ENCODE data around the gene PHLDB3.

The PHLDB3 gene

DNA sequence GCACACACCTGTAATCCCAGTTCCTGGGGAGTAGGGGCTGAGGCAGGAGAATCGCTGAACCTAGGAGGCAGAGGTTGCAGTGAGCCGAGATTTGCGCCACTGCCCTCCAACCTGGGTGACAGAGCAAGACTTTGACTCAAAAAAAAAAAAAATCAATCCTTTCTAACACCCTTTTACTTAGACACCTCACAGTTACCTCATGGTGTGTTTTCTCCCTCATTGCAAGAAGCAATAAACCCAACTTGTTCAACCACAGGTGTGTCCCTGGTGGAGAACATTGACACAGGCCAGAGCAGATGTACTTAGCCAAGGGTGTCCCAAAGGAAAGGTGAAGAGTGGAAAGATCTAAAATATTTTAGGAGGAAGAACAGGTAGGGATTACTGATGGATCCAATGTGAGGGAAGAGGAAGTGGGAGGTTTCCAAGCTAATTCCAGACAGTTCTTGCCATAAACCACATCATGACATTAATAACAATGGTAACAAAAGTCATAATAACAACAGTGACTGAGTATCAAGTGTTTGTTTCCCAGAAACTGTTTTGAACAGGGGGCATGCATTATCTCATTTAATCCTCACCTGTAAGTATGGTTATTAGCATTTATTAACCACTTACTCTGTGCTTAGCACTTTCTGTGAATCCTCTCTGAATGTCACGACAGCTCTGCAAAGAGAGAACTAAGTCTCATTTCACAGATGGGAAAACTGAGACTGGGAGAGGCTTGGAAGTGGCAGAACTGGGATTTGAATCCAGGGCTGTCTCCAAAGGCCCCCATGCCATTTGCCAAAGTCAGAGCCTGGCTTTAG is 36.0 kb downstream of the PHLDB3 start:
- no peak for DNase-seq (ENCODE audit: low read depth)

DNA sequence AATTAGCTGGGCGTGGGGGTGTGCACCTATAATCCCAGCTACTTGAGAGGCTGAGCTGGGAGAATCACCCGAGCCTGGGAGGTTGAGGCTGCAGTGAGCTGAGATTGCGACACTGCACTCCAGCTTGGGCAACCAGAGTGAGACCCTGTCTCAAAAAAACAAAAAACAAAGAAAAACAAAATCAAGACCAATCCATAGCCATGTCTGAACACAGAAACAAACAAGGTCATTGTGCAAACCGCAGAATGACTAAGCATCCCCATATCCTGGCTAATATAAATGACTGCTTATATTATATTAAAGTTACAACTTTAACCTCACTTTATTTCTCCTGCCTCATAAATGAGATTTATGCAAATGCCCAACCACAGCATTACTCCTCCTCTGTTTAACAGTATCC is 36.8 kb downstream of the PHLDB3 start:
- DNase-seq (ENCODE audit: low read depth), result no peak

DNA sequence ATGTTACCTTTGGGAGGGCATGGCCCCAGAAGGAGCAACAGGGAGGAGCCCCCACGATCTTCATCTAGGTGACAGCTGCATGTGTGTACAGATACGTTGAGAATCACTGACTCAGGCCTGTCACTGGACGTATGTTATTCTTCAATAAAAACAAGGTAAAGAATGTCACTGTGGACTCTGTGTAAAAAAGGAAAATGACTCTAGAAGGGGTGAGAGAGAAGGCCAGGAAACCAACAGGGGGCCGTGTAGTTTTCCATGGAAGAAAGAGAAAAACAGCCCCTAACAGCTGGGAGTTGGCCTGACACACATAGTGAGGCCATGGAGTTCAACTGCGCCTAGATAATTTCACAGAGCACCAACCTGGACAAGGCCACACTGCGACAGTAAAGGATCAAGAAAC is 37.3 kb downstream of the PHLDB3 start:
- no peak for DNase-seq (ENCODE audit: low read depth)

DNA sequence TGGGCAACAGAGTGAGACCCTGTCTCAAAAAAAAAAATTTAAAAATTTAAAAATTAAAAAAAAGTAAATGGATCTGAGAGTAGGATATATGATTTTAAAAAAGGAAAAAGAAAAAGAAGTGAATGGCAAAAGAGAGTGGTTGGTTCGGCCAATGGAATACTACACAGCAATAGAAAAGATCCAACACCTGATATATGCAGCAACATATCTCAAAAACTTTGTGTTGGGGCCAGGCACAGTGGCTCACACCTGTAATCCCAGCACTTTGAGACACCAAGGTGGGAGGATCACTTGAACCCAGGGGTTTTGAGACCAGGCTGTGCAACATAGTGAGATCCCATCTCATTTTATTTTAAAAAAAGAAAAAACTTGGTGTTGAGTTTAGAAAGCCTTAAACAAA is 37.8 kb downstream of the PHLDB3 start:
- no peak for DNase-seq (ENCODE audit: low read depth)

DNA sequence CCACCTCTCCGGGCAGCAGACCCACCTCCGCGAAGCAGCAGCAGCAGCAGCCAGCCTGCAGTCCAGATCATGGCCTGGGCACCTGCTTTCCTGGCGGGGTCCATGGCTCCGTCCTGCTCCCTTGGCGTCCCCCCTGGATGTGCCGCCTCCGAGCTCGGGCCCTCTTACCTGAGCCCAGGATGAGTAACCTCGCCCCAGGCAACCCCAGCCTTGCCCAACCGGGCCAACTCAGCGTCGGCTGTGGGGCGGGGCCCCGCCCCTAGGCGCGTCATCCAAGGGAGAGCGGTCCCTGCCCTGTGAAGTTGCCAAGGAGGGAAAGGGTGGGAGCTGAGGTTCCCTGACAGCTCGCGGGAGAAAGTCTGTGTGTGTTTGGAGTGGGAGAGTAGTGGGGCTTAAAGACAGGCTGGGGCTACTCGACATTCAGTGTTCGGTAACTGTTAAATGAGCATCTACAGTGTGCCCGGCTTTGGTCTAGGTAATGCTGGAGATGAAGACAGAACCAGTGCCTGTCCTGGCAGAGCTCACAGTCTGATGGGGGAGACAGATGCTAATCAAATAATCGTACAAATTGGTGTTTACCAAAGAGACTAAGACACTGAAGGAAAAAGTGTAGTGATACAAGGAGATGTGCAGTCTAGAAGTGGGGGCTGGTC is 39.0 kb downstream of the PHLDB3 start, which contains the start of gene LYPD3:
Gene LYPD3 (minus strand): TSS at position 141 of the 653 bp plus-strand sequence. CDS start 37 bp downstream, at position 104.
- no peak for DNase-seq (ENCODE audit: low read depth)

DNA sequence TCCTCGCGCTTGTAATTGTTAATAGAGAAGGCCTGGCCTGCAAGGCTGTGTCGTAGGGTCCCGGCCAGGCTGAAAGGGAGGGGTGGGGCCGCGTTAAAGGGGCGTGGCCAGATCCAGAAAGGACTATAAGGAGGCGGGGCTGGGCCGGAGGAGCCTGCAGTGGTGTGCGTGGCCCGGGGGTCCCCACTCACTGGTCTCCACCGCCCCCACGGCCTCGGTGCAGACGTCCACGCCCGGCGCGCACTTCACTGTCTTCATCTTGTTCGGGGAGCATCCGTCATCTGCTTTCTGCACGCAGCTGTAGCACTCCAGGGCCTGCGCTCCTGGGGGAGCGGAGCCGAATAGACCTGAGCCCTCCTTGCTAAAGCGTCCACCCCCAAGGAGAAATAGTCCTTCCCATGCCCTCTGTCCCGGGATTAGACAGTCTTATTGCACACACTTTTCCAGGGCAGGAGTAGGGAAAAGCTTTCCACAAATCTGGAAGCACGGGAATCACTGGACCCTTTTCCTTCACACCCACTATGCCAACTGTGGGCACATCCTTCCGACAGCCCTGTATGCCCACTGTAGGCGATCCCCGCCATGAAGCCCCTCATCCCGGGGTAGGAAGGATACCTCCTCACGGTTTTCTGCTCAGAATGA is 40.3 kb downstream of the PHLDB3 start:
- no peak for DNase-seq (ENCODE audit: low read depth)

DNA sequence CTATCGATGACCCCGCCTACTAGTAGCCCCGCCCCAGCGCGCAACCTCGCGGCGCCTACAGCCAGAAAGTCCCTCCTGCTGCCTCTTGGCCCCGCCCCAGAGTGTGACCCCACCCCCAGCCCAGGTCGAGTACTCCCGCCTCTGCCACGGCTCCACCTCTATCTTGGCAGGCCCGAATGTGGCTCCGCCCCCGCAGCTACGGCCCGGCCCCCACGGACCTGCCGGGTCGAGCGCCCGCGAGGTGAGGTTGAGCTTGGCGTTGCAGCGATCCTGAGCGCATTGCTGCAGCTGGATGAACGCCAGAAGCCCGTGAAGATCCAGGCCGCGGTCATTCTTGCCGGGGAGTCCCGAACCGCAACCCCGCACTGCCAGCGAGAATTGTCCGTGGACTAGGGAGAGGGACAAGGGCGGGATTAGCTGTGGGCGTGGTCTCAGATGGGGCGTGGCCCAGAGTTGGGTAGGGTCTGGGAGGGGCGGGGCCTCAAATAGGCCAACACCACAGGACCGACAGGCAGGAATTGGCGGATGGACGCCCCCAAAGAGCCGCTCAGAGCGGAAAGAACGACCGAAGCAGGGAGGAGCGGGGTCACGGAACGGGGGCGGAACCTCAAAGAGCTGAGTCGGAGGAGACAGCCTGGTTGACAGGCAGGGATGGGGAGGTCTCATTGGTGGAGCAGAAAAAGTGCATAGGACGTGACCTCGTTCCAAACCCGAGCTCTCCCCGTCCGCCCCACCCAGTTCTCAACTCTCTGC is 41.0 kb downstream of the PHLDB3 start:
- peak; percentile 99 for DNase-seq (ENCODE audit: low read depth)

DNA sequence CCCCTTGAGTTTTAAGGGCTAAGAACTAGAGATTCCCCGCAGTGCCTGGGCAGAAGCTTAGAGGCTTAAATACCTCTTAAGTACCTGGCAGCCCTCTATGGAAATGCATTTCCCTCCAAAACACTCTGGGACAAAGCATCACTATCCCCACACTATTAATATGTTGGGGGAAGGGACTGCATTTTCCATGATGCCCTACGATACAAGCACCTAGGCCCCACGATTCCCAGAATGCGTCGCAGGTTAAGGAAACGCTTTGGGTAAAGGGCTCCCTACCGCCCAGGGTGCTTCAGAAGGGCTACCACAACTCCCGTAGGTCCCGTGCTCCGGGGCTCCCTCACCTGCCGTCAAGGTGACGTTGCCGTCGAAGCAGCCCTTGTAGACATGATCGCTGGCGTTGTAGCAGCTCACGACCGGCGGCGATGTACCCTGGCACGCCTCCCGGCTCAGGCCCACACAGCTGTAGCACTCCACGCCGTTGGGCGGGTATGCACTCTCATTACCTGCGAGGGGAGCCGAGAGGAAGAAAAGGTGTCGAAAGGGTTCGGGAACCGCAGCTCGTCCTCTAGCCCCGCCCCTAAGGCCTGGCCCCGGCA is 41.7 kb downstream of the PHLDB3 start:
- DNase-seq (ENCODE audit: low read depth), result no peak

DNA sequence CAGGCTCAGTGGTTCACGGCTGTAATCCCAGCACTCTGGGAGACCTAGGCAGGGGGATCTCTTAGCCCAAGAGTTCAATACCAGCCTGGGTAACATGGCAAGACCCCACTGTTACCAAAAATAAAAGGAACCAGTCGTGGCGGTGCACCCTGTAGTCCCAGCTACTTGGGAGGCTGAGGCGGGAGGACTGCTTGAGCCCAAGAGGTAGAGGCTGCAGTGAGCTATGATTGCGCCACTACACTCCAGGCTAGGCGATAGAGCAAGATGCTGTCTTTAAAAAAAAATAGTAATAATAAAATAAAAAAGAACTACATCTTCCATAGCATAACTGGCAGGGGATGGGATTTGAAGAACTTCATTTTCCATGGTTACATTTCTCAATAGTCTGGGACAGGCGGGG is 42.2 kb downstream of the PHLDB3 start:
- DNase-seq (ENCODE audit: low read depth), result no peak

DNA sequence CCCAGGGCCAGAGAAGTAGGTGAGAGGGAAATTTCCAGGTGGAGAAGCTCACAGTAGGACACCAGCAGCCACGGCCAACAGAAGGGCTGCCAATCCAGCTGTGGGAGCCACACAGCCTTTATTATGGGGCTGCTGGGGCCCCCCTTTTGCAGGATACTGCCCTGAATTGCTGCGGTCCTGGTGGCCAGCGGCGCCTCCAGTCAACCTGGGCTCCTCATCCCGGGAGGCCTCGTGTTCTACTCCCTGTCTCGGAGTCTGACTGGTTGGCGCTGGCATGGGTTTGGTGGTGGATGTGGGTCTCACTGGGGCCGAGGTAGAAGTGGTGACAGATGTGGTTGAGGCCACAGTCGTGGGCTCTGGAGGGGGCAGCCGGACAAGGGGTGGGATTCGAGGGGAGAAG is 43.2 kb downstream of the PHLDB3 start:
- no peak for DNase-seq (ENCODE audit: low read depth)

DNA sequence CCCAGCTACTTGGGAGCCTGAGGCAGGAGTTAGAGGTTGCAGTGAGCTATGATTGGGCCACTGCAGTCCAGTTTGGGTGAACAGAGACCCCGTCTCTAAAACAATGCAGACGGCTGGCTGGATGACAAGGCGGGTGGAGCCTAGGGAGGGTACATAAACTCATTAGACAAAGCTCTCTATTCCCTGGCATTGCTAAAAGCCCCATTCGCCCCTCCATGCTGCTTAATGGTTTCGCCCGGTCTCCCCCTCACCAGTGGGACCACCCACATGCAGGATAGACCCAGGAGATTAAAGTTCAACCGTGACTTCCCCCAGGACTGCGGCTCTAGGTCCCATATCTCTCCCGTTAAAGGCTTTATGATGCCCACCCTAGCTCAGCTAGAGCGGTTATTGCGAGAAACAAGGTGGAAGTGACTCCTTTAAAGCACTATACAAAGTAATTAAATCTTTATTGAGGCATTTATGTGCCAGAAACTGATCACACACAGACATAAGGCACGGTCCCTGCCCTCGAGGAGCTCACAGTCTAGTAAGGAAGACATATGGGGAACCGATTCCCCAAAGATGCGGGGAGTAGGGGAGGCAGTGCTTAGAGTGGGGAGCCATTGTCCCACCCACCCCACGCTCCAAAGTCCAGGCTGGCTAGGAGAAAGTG is 44.1 kb downstream of the PHLDB3 start:
- no peak for DNase-seq (ENCODE audit: low read depth)

DNA sequence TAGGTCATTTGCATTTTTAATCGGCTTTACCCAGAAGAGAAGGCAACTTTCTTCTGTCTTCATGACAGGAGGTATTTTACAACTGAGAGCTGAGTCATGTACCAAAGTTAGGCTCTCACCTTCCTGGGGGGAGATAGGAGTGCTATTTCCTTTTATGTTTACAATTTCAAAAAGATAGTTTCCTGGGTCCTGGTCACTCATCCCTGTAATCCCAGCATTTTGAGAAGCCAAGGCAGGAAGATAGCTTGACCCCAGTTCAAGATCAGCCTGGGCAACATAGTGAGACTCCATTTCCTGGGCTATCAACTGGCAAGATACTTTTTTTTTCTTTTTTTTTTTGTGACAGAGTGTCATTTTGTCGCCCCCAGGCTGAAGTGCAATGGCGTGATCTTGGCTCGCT is 46.7 kb downstream of the PHLDB3 start:
- DNase-seq (ENCODE audit: low read depth), result no peak

DNA sequence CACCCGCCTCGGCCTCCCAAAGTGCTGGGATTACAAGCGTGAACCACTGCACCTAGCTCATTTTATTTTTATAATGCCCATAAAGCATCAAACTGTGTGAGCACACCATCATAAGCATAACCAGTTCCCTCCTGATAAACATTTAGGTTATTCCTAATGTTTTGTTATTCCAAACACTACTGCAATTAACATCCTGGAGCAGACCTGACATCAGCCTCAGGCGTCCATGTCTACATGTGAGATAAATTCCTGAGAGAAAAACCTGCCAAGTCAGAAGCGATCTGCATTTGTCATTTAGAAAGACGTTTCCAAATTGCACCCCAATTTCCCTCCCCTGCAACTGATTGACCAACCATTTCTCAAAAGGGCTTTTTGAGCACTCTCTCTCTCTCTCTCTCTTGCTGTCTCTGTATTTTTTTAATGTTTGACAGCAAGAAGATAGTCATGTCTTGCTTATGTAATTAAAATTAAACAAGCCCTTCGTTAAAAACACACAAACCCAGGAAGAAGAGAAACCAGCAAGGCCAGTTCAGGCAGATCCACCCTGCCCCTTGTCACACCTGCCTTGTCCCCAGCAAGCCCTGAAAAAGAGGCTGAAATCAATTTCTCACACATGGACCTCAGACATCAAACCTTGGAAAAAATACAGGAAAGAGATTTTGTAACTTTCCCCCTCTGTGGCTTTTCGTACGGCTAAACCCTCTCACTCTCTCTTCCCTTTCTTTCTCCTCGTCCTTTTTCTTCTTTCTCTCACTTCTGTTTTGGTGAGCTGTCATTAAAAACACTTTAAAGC is 49.0 kb downstream of the PHLDB3 start:
- DNase-seq (ENCODE audit: low read depth), result no peak

DNA sequence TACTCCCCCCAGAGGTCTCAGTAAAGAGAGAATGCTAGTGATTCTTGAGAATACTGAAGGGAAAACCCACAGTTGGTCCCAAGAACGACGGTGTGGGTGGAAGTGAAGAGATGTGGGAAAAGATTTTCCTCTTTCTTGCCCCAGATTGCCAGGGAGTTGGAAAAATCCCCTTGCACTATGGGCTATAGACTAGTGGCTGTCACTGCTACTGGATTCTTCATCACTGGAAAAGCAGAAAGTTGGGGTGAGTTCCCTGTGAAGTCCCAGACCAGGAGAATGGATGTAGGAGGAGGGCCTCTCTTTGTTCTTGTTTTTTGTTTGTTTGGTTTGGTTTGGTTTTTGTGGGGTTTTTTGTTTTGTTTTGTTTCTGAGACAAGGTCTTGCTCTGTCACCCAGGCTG is 50.5 kb downstream of the PHLDB3 start:
- no peak for DNase-seq (ENCODE audit: low read depth)

DNA sequence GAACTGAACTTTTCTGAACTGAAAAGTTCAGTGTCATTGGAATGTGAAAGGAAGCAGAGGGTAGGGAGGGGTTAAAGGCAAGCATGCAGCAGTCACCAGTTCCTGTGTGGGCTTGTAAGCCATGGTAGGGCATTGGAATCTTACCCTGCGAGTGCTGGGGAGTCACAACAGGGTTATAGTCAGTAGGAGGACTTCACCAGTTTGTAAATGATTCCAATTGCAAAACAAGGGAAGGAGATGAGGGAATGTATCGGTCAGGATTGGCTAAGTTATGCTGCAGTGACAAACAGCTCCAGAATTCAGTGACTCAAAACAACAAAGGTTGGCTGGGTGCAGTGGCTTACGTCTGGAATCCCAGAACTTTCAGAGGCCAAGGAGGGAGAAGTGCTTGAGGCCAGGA is 52.0 kb downstream of the PHLDB3 start:
- no peak for DNase-seq (ENCODE audit: low read depth)

DNA sequence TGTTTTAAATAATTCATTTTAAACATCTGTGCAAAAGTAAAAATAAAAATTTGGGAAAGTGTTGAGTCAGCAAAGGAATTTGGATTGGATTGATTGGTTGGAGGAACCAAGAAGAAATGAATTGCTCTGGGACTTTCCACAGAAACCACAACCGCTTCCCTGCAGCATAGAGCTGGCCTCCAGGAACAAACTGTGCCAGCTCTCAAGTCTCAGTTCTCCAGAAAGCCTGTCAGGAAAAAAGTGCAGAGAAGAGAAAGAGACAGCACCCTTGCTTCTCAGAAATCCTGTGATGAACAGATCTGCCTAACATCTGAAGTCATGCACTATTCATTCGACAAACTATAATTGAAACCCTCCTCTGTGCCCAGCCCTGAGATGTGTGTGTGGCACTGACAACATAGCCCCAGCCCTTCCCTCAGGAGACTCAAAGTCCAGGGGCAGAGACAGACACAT is 54.0 kb downstream of the PHLDB3 start:
- DNase-seq (ENCODE audit: low read depth), result no peak

DNA sequence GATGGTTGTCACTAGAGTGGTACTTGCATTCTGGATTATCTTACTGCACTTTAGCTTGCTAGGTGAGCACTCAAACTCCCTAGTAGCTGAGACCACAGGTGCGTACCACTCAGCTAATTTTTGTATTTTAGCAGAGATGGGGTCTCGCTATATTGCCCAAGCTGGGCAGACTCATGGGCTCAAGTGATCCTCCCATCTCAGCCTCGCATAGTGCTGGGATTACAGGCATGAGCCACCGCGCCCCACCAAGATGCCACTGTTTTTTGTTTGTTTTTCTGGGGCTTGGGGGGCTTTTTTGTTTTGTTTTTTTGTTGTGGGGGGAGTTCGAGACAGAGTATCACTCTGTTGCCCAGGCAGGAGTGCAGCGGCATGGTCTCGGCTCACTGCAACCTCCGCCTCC is 56.9 kb downstream of the PHLDB3 start:
- DNase-seq (ENCODE audit: low read depth), result no peak

DNA sequence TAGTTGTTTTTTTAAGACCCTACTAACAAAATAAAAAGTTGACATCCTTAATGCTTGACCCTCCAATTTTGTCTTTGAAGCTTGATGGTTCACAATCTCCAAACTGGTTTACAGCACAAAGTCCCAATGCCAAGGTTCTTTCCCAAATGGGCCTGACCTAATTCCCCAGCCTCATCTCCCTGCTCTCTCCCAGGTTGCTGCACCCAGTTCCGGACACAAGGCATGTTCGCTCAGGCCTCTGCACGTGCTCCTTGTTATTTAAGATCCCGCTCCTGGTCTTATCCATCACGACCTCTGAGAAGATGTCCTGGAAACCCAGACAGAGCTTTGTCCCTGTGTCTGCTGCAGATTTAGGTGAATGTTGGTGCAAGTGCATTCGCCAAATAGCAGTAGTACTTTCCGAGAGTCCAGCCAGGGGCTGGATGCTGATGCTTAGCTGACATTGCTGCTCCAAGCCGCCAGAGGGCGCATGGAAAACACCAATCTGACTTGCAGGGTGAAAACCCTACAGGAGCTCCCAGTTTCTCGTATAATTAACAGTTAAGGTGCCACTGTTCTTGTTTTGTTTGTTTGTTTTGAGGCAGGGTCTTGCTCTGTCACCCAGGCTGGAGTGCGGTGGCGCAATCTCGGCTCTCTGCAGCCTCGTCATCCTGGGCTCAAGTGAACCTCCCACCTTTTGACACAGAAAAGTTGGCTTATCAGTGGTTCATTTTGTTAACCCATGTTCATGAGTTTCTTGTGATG is 57.6 kb downstream of the PHLDB3 start:
- peak; percentile 71 for DNase-seq (ENCODE audit: low read depth)

DNA sequence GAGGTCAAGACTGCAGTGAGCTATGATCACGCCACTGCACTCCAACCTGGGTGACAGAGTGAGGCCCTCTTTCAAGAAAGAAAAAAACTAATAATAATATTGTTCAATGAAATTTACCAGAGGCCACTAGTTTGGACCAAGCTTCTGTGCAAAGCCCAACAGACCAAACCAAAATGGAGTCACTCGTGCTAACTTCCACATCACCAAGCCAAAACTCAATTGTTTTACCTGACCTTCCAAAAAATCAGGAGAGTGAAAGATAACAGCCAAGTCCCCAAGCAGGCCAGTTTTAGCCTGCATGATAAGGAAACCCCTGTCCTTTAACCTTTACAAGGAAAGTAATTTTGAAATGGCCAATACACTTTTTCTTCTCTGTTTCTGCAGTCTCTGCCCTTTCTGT is 59.1 kb downstream of the PHLDB3 start:
- no peak for DNase-seq (ENCODE audit: low read depth)

All from activated T-helper 1 cell treated with Interleukin-2 at 50 U/mL for 16 hours (primary cell).